Measurements from ENCODE around the gene ZNF615. TPM values are rescaled to one million over a fixed set of nuclear protein-coding genes. Genes with fewer than 3 reads are reported as not detected.
"Not testable (repeated sequence)": the region's sequence is repeated elsewhere in the genome, so short reads cannot be mapped to it uniquely, and the experiment has no call there.

ZNF615 gene
- 10 to 100 TPM; 18.0 to 26.8 (median 22.5) TPM for total RNA-seq
- 1 to 10 TPM; 1.2 to 3.0 (median 2.7) TPM for polyA plus RNA-seq

- no peak for TF ChIP-seq CTCF (IDR thresholded peaks at IDR 0.05)
- peak in 1 of 2 donors; percentile 35 for TF ChIP-seq POLR2A (IDR thresholded peaks at IDR 0.05)
- peak; percentile 34 to 86 (median 82) for TF ChIP-seq POLR2AphosphoS5 (IDR thresholded peaks at IDR 0.05)
- no peak for TF ChIP-seq EP300 (IDR thresholded peaks at IDR 0.05)
- 0 to 1% methylated on average over 44 of the region's 44 CpGs for WGBS, 2 donors
- intact Hi-C loops (cut with DNase I): loop anchor here (1.0 to 2.0 kb wide), 3 partner anchors 20 to 41 kb away; partner anchors contain the start of genes ZNF350, ZNF432 and ZNF614
These were observed at the start of gene ZNF615 for GRCh38 chr19:52007806-52008557. TSS of gene ZNF615 (minus strand) at chr19:52008211. CDS start at chr19:52003711, 4,500 bp downstream.

GRCh38 chr19:52056480-52056879 is 48.5 kb upstream of the ZNF615 start:
- intact Hi-C loops (cut with DNase I); H3K36me3 ChIP-seq; H3K4me3 ChIP-seq; H3K4me1 ChIP-seq; H3K27me3 ChIP-seq; H3K27ac ChIP-seq; DNase-seq: not testable (repeated sequence)
- peaks cover 0 to 28% (median 3%) of the 10 kb centered on the region in 4 donors for H3K9me3 ChIP-seq
- WGBS, 2 donors: 95 to 96% methylated on average over 3 of the region's 3 CpGs

More at GRCh38 chr19:52007806-52008557, at the start of gene ZNF615:
- Histone ChIP-seq H3K4me3 (peak within 1 kb of the TSS; percentile 63 to 83 (median 75)), H3K27ac (peak within 1 kb of the TSS; percentile 81 to 91 (median 86)), H3K4me1 (peaks cover 0 to 11% (median 8%) of the 10 kb centered on the region in 4 donors), H3K9me3 (peaks cover 0 to 17% (median under 1%) of the 10 kb centered on the region in 4 donors), H3K36me3 (peaks cover 0 to 23% (median 10%) of the 10 kb centered on the region in 4 donors), H3K27me3 (no peaks in the 10 kb centered on the region)
- DNase-seq: peak; percentile 93

- H3K36me3 ChIP-seq; H3K27me3 ChIP-seq; DNase-seq; intact Hi-C loops (cut with DNase I); H3K9me3 ChIP-seq; H3K27ac ChIP-seq; H3K4me1 ChIP-seq; H3K4me3 ChIP-seq: not testable (repeated sequence)
- 35 to 86% methylated on average over 1 of the region's 1 CpG for WGBS, 2 donors
These were observed 43.7 kb upstream of the ZNF615 start for GRCh38 chr19:52051736-52052135.

GRCh38 chr19:52048555-52049501 is 40.8 kb upstream of the ZNF615 start, which contains the start of gene ZNF432:
TSS of gene ZNF432 (minus strand) at chr19:52048838. CDS start at chr19:52046868, 1,970 bp downstream.
- WGBS, 2 donors: 1 to 3% methylated on average over 60 of the region's 60 CpGs
- intact Hi-C loops (cut with DNase I): loop anchor here (2.0 kb wide), 4 partner anchors 20 to 62 kb away; partner anchors contain the start of genes ZNF350, ZNF614, ZNF615 and ZNF841

More at GRCh38 chr19:52048555-52049501, 40.8 kb upstream of the ZNF615 start, which contains the start of gene ZNF432:
- H3K36me3 ChIP-seq: peaks cover 3 to 29% (median 6%) of the 10 kb centered on the region in 4 donors
- peak within 1 kb of the TSS; percentile 90 to 94 (median 92) for H3K27ac ChIP-seq
- H3K4me3 ChIP-seq: peak within 1 kb of the TSS; percentile 57 to 71 (median 66)
- DNase-seq: peak; percentile 97
- peak; percentile 34 to 79 (median 74) for TF ChIP-seq POLR2AphosphoS5 (IDR thresholded peaks at IDR 0.05)
- no peak for TF ChIP-seq CTCF (IDR thresholded peaks at IDR 0.05)
- TF ChIP-seq EP300 (IDR thresholded peaks at IDR 0.05): peak in 1 of 4 donors; percentile 8
- TF ChIP-seq POLR2A (IDR thresholded peaks at IDR 0.05): peak in 1 of 2 donors; percentile 27
- peaks cover 0 to 9% (median 4%) of the 10 kb centered on the region in 4 donors for H3K9me3 ChIP-seq
- H3K4me1 ChIP-seq: peaks cover 0 to 4% (median 0%) of the 10 kb centered on the region in 4 donors
- no peaks in the 10 kb centered on the region for H3K27me3 ChIP-seq
